Muscle of leg (tissue), 11 donors: Measurements from ENCODE around the gene ALDH1A3. TPM values are rescaled to one million over a fixed set of nuclear protein-coding genes. Genes with fewer than 3 reads are reported as not detected.
A peak's percentile ranks its signal among the peaks of the same experiment; 100 is the strongest.

Source experiments
- DNase-seq: peaks from one replicate; pipeline ENCODE4 v3.0.0; 2013
- H3K27ac ChIP-seq: one replicate; pipeline ENCODE4 v1.5.1; 2013; ENCODE audit warnings: mild to moderate bottlenecking, low read length, control low read depth
- H3K27me3 ChIP-seq: one replicate; pipeline ENCODE4 v1.6.1; 2013; ENCODE audit warnings: low read length; ENCODE audit not compliant: control insufficient read depth, insufficient read depth
- H3K36me3 ChIP-seq: one replicate; pipeline ENCODE4 v1.6.1; 2013; ENCODE audit warnings: low read length; ENCODE audit not compliant: control insufficient read depth, insufficient read depth
- H3K4me1 ChIP-seq: one replicate; pipeline ENCODE4 v1.6.1; 2013; ENCODE audit warnings: low read length; ENCODE audit not compliant: control insufficient read depth, insufficient read depth
- H3K4me3 ChIP-seq: one replicate; pipeline ENCODE4 v1.5.1; 2013; ENCODE audit warnings: low read length, control low read depth
- H3K9me3 ChIP-seq: replicated peaks from 2 replicates; pipeline ENCODE4 v1.6.1; 2013; ENCODE audit warnings: low read depth, low read length; ENCODE audit not compliant: control insufficient read depth
- WGBS: methylation state at CpG from one replicate; pipeline ENCODE4 v1.1.5; 2013; ENCODE audit warnings: missing lambda C conversion rate; ENCODE audit not compliant: insufficient coverage; 5-methylcytosine and 5-hydroxymethylcytosine counted together
- polyA plus RNA-seq, 8 donors: library from polyadenylated mRNA; unstranded; fragments of 120-200 nt; gene quantifications; one replicate each; pipeline versions ENCODE4 v1.2.1 to v1.2.3, GENCODE V29; 2013; ENCODE audit warnings: inconsistent platforms in 1 of 8, low replicate concordance in 1 of 8; ENCODE audit not compliant: insufficient read length in 8 of 8, insufficient read depth in 1 of 8
- total RNA-seq: library from RNA; stranded (reverse); fragments of 120-200 nt; gene quantifications from one replicate; pipeline ENCODE4 v1.2.4, GENCODE V29; 2013

Gene ALDH1A3
- total and polyA plus RNA-seq, 9 donors: 14.3 to 39.1 (median 23.8) TPM

GRCh38 chr15:100932676-100933348 lies 53.2 kb downstream of the ALDH1A3 start:
- Histone ChIP-seq H3K9me3 (peaks cover 4% of the 10 kb centered on the region), H3K4me1 (peaks cover 12% of the 10 kb centered on the region), H3K27me3 (no peaks in the 10 kb centered on the region), H3K36me3 (peaks cover 6% of the 10 kb centered on the region), H3K4me3 (no peak overlapping the region), H3K27ac (no peak overlapping the region)
- DNase-seq: no peak
- 62% methylated on average over 6 of the region's 7 CpGs for WGBS

GRCh38 chr15:100934166-100934565 lies 54.5 kb downstream of the ALDH1A3 start:
- no peak overlapping the region for H3K4me3 ChIP-seq
- peaks cover 8% of the 10 kb centered on the region for H3K4me1 ChIP-seq
- no peaks in the 10 kb centered on the region for H3K27me3 ChIP-seq
- peaks cover 4% of the 10 kb centered on the region for H3K9me3 ChIP-seq
- peaks cover 6% of the 10 kb centered on the region for H3K36me3 ChIP-seq
- DNase-seq: no peak
- no peak overlapping the region for H3K27ac ChIP-seq

GRCh38 chr15:100934726-100935125 lies 55.1 kb downstream of the ALDH1A3 start:
- DNase-seq: no peak
- Histone ChIP-seq H3K27ac (no peak overlapping the region), H3K9me3 (peaks cover 4% of the 10 kb centered on the region)

GRCh38 chr15:100937171-100937570 lies 57.5 kb downstream of the ALDH1A3 start:
- H3K4me3 ChIP-seq: no peak overlapping the region
- WGBS: no CpG with 5 or more reads among the region's 4 CpGs

More at GRCh38 chr15:100934726-100935125, 55.1 kb downstream of the ALDH1A3 start:
- Histone ChIP-seq H3K4me1 (peaks cover 3% of the 10 kb centered on the region), H3K27me3 (no peaks in the 10 kb centered on the region), H3K36me3 (peaks cover 3% of the 10 kb centered on the region), H3K4me3 (no peak overlapping the region)

GRCh38 chr15:100939791-100940190 lies 60.2 kb downstream of the ALDH1A3 start:
- H3K27me3 ChIP-seq: no peaks in the 10 kb centered on the region
- no peaks in the 10 kb centered on the region for H3K4me1 ChIP-seq
- H3K9me3 ChIP-seq: peaks cover 6% of the 10 kb centered on the region
- DNase-seq: no peak
- no CpG with 5 or more reads among the region's 4 CpGs for WGBS
- no peak overlapping the region for H3K27ac ChIP-seq
- H3K36me3 ChIP-seq: no peaks in the 10 kb centered on the region
- H3K4me3 ChIP-seq: no peak overlapping the region

More at GRCh38 chr15:100937171-100937570, 57.5 kb downstream of the ALDH1A3 start:
- no peaks in the 10 kb centered on the region for H3K4me1 ChIP-seq
- H3K9me3 ChIP-seq: peaks cover 6% of the 10 kb centered on the region
- no peaks in the 10 kb centered on the region for H3K36me3 ChIP-seq
- no peaks in the 10 kb centered on the region for H3K27me3 ChIP-seq
- H3K27ac ChIP-seq: no peak overlapping the region
- DNase-seq: no peak

GRCh38 chr15:100940767-100941379 lies 61.2 kb downstream of the ALDH1A3 start:
- 83% methylated on average over 1 of the region's 2 CpGs for WGBS
- H3K4me1 ChIP-seq: no peaks in the 10 kb centered on the region
- H3K27ac ChIP-seq: no peak overlapping the region

GRCh38 chr15:100941536-100941935 lies 61.9 kb downstream of the ALDH1A3 start:
- no peak overlapping the region for H3K4me3 ChIP-seq
- no peak for DNase-seq
- H3K9me3 ChIP-seq: peaks cover 4% of the 10 kb centered on the region
- 78% methylated on average over 10 of the region's 10 CpGs for WGBS
- no peaks in the 10 kb centered on the region for H3K36me3 ChIP-seq
- no peak overlapping the region for H3K27ac ChIP-seq
- H3K27me3 ChIP-seq: no peaks in the 10 kb centered on the region
- no peaks in the 10 kb centered on the region for H3K4me1 ChIP-seq

More at GRCh38 chr15:100940767-100941379, 61.2 kb downstream of the ALDH1A3 start:
- no peaks in the 10 kb centered on the region for H3K36me3 ChIP-seq
- peak; percentile 35 for DNase-seq
- H3K4me3 ChIP-seq: no peak overlapping the region
- H3K27me3 ChIP-seq: no peaks in the 10 kb centered on the region
- H3K9me3 ChIP-seq: peaks cover 6% of the 10 kb centered on the region

GRCh38 chr15:100942656-100943425 lies 63.2 kb downstream of the ALDH1A3 start:
- Histone ChIP-seq H3K4me1 (no peaks in the 10 kb centered on the region), H3K36me3 (no peaks in the 10 kb centered on the region), H3K4me3 (no peak overlapping the region), H3K27me3 (no peaks in the 10 kb centered on the region), H3K27ac (no peak overlapping the region), H3K9me3 (peaks cover 2% of the 10 kb centered on the region)
- DNase-seq: no peak
- WGBS: 89% methylated on average over 7 of the region's 10 CpGs

- Histone ChIP-seq H3K27me3 (no peaks in the 10 kb centered on the region), H3K4me3 (no peak overlapping the region), H3K9me3 (peaks cover 2% of the 10 kb centered on the region), H3K36me3 (no peaks in the 10 kb centered on the region), H3K27ac (no peak overlapping the region), H3K4me1 (no peaks in the 10 kb centered on the region)
- peak; percentile 50 for DNase-seq
- WGBS: no CpG with 5 or more reads among the region's 7 CpGs
Observed at GRCh38 chr15:100944244-100944895, 64.7 kb downstream of the ALDH1A3 start.

- Histone ChIP-seq H3K4me1 (no peaks in the 10 kb centered on the region), H3K4me3 (no peak overlapping the region), H3K9me3 (peaks cover 2% of the 10 kb centered on the region), H3K27me3 (no peaks in the 10 kb centered on the region), H3K27ac (no peak overlapping the region), H3K36me3 (no peaks in the 10 kb centered on the region)
- 45% methylated on average over 3 of the region's 6 CpGs for WGBS
- no peak for DNase-seq
Observed at GRCh38 chr15:100944986-100945385, 65.4 kb downstream of the ALDH1A3 start.
